GM12865 (cell line): ENCODE measurements around the gene DSP.

Source experiments
- DNase-seq: peaks from one replicate; pipeline ENCODE4 v3.0.0; 2010; ENCODE audit warnings: low read depth
- H3K4me3 ChIP-seq: 2 replicates; pipeline ENCODE4 v1.5.1; 2011; ENCODE audit warnings: mild to moderate bottlenecking, low read depth, low read length, control low read depth
- CTCF ChIP-seq: IDR thresholded peaks from 2 replicates; pipeline ENCODE4 v1.5.1; 2011; ENCODE audit warnings: low read length, control low read depth, low read depth, inconsistent platforms; ENCODE audit not compliant: insufficient read depth; ENCODE audit errors: missing control alignments

The DSP gene

DNA sequence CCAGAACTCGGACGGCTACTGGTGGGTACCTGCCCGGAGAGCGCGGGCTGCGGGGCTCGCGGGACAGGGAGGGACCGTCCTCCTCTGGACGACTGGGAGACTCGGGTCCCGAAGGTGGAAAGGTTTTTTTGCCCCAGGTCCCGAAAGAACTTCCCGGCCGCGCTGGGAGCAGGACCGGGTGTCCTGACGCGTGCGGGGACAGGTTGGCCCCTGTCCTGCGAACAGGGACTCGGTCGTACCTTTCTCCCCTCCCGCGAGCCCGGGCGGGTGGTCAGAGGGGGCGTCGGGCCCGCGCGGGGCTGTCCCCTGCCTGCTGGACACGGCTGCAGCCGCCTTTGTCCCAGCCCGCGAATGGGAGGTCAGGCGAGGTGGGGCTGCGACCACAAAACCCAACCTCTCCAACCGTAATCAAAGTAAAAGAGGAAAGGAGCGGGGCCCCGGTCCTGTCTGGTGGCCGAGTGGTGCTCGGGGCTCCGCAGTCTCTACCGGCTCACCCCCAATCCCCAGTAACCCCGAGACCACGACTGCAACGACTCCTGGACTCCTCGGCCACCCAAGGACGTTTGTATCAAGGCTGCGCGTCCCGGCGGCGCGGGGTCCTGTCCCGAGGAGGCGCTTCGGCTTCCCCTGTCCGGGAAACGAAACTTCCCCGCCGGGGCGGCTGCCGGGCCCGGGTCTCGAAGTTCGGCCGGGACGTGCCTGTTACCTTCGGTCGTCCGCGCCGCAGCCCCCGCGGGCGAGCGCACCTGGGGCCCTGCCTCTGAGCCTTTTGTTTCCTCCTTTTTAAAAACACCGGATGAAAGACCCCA, 798 bp downstream of the DSP start:
- no peak overlapping the region; the same call in 1 of the 2 replicates for H3K4me3 ChIP-seq
- no peak for TF ChIP-seq CTCF
- DNase-seq: no peak

DNA sequence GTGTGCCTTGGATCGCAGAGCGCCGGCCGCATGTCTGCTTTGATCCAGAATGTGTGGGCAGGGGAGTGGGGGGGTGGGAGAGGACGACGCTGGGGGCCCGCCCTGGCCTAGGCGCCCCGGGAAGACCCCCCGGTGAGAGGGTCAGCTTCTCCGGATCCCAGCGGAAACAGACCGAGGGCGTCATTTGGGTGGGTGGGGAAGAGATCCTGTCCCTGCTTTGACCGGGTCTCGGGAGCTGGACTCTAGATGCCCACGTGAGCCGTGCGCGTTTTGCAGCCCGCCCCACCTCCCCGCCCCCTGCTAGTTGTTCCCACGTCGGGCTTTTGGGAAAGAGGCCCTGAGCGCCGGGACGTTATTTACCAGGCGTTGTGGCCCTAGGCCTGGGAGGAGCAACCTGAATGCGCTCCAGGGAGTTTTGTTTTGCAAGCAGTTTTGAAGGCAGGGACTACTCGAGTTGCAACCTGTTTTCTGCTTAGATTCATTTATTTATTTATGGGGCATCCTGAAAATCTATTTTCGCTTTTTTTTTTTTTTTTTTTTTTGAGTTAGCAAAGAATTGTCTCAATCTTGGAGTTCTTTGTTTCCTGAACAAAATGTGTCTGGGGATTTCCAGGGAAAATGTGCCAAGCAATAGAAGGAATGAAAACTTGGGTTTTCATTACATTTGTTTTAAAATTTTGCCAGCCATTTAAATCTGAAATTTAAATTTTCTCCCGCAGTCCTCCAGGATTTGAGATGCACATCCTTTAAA, 1.6 kb downstream of the DSP start:
- no peak for TF ChIP-seq CTCF
- H3K4me3 ChIP-seq: no peak overlapping the region
- DNase-seq: no peak

- no peak for TF ChIP-seq CTCF
- DNase-seq: no peak
- no peak overlapping the region for H3K4me3 ChIP-seq
Measured at GRCh38 chr6:7543789-7544424, 2.4 kb downstream of the DSP start.

GRCh38 chr6:7544597-7544996, 3.1 kb downstream of the DSP start:
- DNase-seq: no peak
- H3K4me3 ChIP-seq: no peak overlapping the region
- TF ChIP-seq CTCF: no peak

DNA sequence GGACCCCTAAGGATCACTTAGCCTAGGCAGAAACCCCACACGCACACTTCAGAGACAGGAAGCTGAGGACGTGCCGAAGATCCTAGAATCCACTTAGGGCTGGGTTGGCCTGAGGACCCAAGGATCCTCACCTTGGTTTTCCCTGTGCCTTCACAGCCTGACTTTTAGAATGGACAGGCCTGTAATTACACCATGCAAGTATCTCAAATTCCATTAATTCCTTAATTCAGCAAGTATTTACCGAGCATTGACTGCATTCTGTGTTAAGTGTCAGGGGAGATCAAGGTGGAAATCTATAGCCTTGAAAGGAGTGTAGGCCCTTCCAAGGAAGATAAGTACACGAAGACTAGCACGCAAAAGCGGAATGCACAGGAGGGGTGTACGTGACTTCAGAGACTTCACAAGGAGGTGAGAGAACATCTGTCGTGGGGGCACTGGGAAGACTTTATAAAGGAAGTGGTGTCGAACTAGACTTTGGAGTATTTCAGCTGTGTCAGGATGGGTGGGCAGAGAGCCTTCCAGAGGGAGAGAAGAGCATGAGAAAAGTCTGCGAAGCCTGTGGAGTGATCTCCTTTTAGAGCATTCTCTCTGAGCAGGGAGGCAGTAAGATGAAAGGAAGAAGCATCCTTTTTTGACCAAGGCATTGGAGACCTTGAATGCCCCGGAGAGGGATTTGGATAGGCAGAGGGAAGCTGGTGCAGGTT, 4.0 kb downstream of the DSP start:
- TF ChIP-seq CTCF: no peak
- DNase-seq: no peak
- H3K4me3 ChIP-seq: no peak overlapping the region

GRCh38 chr6:7546020-7546369, 4.5 kb downstream of the DSP start:
- no peak for DNase-seq
- TF ChIP-seq CTCF: no peak
- H3K4me3 ChIP-seq: no peak overlapping the region
